G401.6 (cell line): ENCODE measurements around the gene ZC3H11A.

Experiments used
- FAIRE-seq: peaks from 2 replicates; lab custom pipeline; 2012; peaks lifted over from hg19 to GRCh38; lab: Jason Lieb, UNC

Gene ZC3H11A

DNA sequence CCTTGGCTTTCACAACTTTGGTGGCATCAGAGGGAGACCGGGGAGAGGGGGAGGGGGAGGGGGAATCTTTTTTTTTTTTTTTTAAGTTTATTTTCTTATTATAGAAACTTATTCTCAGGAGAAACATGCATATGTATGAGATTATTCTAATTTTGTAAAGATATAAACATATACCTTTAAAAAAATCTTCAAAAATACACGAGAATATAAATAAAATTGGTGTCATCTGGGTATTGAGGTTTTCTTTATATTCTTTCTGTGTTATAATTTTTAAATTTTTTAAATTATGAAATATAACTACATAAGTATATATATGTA is 47.1 kb downstream of the ZC3H11A start:
- peak; percentile 3 for FAIRE-seq

DNA sequence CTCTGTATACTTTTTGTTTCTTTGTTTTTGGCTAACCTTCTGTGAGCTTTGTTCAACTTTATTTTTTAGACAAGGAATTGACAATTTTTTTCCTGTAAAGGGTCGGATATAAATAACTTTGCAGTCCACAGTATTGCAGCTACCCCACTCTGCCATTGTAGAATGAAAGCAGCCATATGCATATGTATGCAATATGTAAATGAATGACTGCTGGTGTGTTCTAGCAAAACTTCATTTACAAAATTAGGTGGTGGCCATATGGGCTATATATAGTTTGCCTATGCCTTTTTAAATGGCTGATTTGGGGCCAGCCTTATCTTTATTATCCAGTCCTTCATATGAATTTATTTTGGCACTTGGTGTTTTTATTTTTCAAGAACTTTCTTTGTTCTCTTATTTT is 48.0 kb downstream of the ZC3H11A start:
- no peak for FAIRE-seq
